KBM-7 (cell line): ENCODE measurements around the gene SLAMF7.
A peak's percentile ranks its signal among the peaks of the same experiment; 100 is the strongest.
"Not testable (repeated sequence)": the region's sequence is repeated elsewhere in the genome, so short reads cannot be mapped to it uniquely, and the experiment has no call there.

Source experiments
- DNase-seq: peaks from one replicate; pipeline ENCODE4 v3.0.0-alpha.2; 2015
- in situ Hi-C: fragments of 300-500 bp; cut with MboI; formaldehyde crosslinking; loops from 2 replicates; pipeline ENCODE4 v1.14.3; 2020; ENCODE audit warnings: low sequenced_read_pairs, low pct_unique_long_range_greater_than_20kb, mixed read lengths

The SLAMF7 gene

GRCh38 chr1:160739098-160739511, at the start of gene SLAMF7:
Gene SLAMF7 (plus strand): TSS chr1:160739247. CDS start chr1:160739302, 55 bp downstream.
- DNase-seq: peak; percentile 39
- in situ Hi-C loops: no loop called here

DNA sequence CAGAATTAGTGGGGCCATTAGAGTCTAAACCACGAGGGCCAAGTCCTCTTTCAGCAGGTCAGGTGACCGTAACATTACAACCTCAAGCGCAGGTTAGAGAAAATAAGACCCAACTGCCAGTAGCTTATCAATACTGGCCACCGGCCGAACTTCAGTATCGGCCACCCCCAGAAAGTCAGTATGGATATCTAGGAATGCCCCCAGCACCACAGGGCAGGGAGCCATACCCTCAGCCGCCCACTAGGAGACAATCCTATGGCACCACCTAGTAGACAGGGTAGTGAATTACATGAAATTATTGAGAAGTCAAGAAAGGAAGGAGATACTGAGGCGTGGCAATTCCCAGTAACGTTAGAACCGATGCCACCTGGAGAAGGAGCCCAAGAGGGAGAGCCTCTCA, 46.7 kb upstream of the SLAMF7 start:
- DNase-seq: peak; percentile 43
- in situ Hi-C loops: not testable (repeated sequence)

DNA sequence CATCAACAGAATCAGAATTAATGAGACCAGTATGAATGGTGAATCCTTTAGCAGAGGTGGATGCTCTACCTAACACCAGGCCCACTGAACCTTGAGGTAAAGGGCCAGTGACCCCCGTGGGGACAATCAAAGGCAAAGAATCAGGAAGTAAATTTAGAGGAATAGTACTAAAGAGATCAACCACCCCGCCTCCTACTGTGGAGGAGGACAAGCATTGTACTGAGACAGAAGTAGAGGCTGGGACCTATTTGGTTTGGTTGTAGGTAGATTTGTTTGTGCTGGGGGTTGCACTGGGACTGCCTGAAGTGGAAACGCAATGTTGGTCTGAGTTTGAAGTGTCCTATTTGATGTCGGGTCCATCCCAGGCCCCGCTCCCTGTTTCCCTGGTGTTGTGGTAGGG, 36.9 kb upstream of the SLAMF7 start:
- in situ Hi-C loops: no loop called here
- DNase-seq: no peak

GRCh38 chr1:160704250-160704649, 34.8 kb upstream of the SLAMF7 start:
- in situ Hi-C loops: no loop called here
- DNase-seq: peak; percentile 85

DNA sequence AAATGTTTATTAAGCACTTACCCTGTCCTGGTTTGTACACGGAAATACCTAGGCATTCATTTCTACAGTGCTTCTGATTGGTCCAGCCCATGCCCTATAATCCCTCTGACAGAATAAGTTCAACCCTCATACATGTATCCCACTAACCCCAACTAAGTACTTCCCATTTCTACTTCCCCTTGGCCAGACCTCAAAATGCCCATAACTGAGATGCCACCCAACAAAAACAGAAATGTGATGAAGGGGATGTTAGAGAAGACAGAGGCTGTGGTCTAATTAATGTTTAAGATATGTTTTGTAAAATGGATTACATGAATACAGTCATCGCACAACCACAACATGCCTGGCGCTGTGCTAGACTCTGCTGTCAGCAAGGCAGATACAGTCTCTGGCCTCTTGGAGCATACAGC, 33.8 kb upstream of the SLAMF7 start:
- in situ Hi-C loops: not testable (repeated sequence)
- peak; percentile 68 for DNase-seq

- no peak for DNase-seq
- in situ Hi-C loops: no loop called here
Measured at GRCh38 chr1:160705742-160706141, 33.3 kb upstream of the SLAMF7 start.

- no peak for DNase-seq
- in situ Hi-C loops: no loop called here
Measured at GRCh38 chr1:160706526-160707235, 32.4 kb upstream of the SLAMF7 start.

GRCh38 chr1:160707236-160708064, 31.6 kb upstream of the SLAMF7 start:
- DNase-seq: no peak
- in situ Hi-C loops: no loop called here

DNA sequence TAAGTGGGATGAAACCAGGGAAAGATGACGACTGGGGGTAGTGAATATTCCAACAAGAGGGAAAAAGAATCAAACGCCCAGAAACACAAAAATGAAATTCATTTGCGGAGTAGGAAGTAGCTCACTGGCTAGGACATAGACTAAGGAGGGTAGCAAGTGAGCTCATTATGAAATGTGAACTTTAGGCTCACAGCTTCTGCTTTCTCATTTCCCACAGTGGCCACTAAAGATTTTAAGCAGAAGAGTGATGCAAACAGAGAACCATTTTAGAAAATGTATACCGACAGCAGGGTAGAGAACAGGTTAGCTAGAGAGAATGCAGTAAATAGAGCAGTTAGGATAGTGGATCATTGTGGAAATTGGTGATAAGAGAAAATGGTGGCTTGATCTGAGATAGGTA, 30.9 kb upstream of the SLAMF7 start:
- DNase-seq: peak; percentile 66
- in situ Hi-C loops: no loop called here

DNA sequence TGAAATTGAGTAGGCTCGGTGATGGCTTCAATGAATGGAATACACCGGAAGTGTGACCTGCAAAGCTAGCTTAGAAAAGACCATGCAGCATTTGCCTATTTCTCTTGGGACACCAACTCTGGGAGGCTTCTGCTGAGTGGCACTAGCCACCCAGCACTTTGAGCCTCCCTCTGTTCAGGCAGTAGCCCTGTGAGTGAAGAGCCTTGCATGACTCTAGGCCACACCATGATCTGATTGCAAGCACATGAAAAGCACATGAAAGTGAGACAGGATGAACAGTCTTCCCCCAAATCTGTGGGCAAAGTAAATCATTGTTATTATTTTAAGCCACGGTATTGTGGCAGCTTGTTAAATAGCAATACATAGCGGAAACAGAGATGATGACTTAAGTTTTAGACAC, 30.2 kb upstream of the SLAMF7 start:
- no peak for DNase-seq
- in situ Hi-C loops: no loop called here

GRCh38 chr1:160709715-160710114, 29.3 kb upstream of the SLAMF7 start:
- DNase-seq: no peak
- in situ Hi-C loops: no loop called here

- in situ Hi-C loops: no loop called here
- DNase-seq: no peak
Measured at GRCh38 chr1:160710517-160711252, 28.4 kb upstream of the SLAMF7 start.

- DNase-seq: no peak
- in situ Hi-C loops: no loop called here
Measured at GRCh38 chr1:160711276-160711601, 27.8 kb upstream of the SLAMF7 start.

DNA sequence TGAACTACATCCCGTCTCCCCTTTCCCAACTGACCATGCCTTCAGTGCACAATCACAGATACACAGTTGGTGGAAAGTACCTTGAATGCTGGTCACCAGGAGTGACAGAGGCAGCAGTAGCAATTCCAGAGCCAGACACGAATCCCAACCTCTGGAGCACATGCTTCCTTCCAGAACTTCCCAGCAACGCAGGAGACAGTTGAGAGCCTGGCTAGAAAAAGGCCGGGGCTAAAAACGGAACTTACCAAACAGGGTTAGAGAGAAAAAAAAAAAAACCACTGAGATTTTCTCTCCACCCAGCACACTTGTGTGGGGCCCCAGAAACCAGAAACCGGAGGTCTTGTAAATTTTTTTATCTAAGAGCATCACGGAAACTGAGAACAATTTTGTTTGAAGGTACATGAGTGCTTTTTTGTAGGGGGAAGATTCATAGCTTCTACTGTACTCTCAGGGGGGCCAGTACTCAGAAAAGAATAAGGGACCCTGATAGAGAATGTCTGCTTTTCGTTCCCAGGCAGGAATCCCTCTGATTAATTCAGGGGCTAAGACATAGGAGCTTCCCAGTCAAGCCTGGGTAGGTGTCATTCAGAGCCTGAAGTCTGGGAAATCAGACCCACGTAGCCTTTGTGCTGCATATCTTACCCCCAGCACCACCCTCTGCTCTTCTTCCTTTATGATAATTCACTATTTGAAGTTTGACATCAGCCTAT, 27.3 kb upstream of the SLAMF7 start, which contains the start of gene CD48:
Gene CD48 (minus strand): TSS at position 221 of the 710 bp plus-strand sequence. CDS start 59 bp downstream, at position 162.
- peak; percentile 77 for DNase-seq
- in situ Hi-C loops: no loop called here

- in situ Hi-C loops, DNase-seq: not testable (repeated sequence)
Measured at GRCh38 chr1:160712525-160713080, 26.4 kb upstream of the SLAMF7 start.

DNA sequence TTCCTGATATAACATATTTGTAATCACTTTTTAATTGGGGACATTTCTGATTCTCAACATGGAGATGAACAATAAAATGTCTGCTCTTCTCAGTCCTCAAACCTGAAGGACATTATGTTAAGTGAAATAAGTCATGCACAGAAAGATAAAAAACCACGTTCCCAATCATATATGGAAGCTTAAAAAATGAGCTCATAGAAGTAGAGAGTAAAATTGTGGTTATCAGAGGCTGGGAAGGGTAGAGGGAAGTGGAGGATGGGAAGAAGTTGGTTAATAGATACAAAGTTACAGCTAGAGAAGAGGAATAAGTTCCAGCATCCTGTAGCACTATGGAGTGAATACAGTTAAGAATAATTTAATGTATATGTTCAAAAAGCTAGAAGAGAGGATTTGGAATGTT, 25.9 kb upstream of the SLAMF7 start:
- in situ Hi-C loops: no loop called here
- DNase-seq: no peak

DNA sequence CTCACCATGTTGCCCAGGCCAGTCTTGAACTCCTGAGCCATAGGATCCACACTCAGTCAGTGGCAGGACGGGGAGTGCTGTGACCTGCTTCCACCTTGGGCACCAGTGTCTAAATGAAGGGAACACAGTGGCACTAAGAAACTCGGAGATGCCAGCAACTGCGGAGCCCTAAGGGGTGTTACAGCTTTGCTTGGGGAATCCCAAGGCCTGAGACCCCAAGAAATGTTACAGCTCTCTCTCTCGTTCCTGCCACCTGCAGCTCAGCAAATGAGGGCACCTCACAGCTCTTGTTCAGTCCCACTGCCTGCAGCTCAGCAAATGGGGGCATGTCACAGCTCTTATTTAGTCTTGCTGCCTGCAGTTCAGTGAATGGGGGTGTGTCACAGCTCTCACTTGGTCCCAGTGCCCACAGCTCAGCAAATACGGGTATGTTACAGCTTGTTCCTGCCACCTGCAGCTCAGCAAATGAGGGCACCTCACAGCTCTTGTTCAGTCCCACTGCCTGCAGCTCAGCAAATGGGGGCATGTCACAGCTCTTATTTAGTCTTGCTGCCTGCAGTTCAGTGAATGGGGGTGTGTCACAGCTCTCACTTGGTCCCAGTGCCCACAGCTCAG, 24.9 kb upstream of the SLAMF7 start:
- in situ Hi-C loops, DNase-seq: not testable (repeated sequence)

- no peak for DNase-seq
- in situ Hi-C loops: no loop called here
Measured at GRCh38 chr1:160716013-160716412, 23.0 kb upstream of the SLAMF7 start.

GRCh38 chr1:160717306-160717705, 21.7 kb upstream of the SLAMF7 start:
- in situ Hi-C loops: no loop called here

More at GRCh38 chr1:160717306-160717705, 21.7 kb upstream of the SLAMF7 start:
- DNase-seq: no peak
